ENCODE results near the gene TRIB2. TPM values are rescaled to one million over a fixed set of nuclear protein-coding genes. Genes with fewer than 3 reads are reported as not detected.

Gene TRIB2
- total and polyA plus RNA-seq, 4 donors, result 6.7 to 27.8 (median 12.3) TPM

GRCh38 chr2:12715258-12716031 lies 1.3 kb upstream of the TRIB2 start:
- WGBS, result 44% methylated on average over 14 of the region's 14 CpGs
- Histone ChIP-seq H3K36me3 (ENCODE audit: control insufficient read depth in 4 of 4, insufficient read depth in 3 of 4, low read depth in 1 of 4, low read length in 3 of 4) (no peaks in the 10 kb centered on the region), H3K27me3 (ENCODE audit: control insufficient read depth in 4 of 4, insufficient read depth in 4 of 4, low read length in 3 of 4) (no peaks in the 10 kb centered on the region), H3K4me1 (ENCODE audit: control insufficient read depth in 4 of 4, insufficient read depth in 4 of 4, low read length in 3 of 4) (peaks cover 3 to 19% (median 12%) of the 10 kb centered on the region in 4 donors), H3K27ac (ENCODE audit: low read depth in 1 of 2, low read length in 2 of 2) (peak overlapping the region; percentile 93 to 96), H3K4me3 (ENCODE audit: low read depth in 1 of 3, low read length in 3 of 3) (peak overlapping the region in 2 of 3 donors; percentile 67 to 88), H3K9me3 (ENCODE audit: control insufficient read depth in 4 of 4, low read length in 3 of 4) (no peaks in the 10 kb centered on the region), H3K9ac (ENCODE audit: low read depth in 1 of 2, low read length in 2 of 2) (no peak overlapping the region)
- DNase-seq (ENCODE audit: low spot score), result no peak
- TF ChIP-seq FOXA2 (IDR thresholded peaks at IDR 0.05), result no peak
- TF ChIP-seq CTCF (IDR thresholded peaks at IDR 0.05; ENCODE audit: low read depth, low read length, missing input control), result peak; percentile 11
- TF ChIP-seq NR2F2 (IDR thresholded peaks at IDR 0.05), result peak; percentile 78

DNA sequence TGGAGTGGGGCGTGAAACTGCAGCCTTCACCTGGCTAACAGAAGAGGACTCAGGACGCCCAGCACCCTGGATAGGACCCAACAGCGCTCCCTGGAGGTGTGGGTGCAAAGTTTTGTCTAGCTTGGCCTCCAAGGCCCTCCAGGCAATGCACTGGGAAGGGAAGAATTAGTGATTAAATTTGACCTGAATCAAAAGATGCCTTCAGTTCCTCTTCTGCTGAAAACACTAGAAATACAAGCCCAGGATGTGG lies 779 bp upstream of the TRIB2 start:
- TF ChIP-seq HNF4A (conservative IDR thresholded peaks at IDR 0.05) (peak in 1 of 2 donors; percentile 8), NR2F2 (IDR thresholded peaks at IDR 0.05) (peak; percentile 59), HNF4G (IDR thresholded peaks at IDR 0.05) (no peak), TAF1 (conservative IDR thresholded peaks at IDR 0.05) (no peak), ATF3 (IDR thresholded peaks at IDR 0.05) (peak; percentile 36), MAX (IDR thresholded peaks at IDR 0.05) (peak; percentile 17), SP1 (IDR thresholded peaks at IDR 0.05) (peak; percentile 17), ZBTB33 (IDR thresholded peaks at IDR 0.05) (no peak), GABPA (IDR thresholded peaks at IDR 0.05 in 1 of 2, conservative IDR thresholded peaks at IDR 0.05 in 1 of 2) (no peak), CTCF (IDR thresholded peaks at IDR 0.05; ENCODE audit: low read depth, low read length, missing input control) (peak; percentile 61), REST (IDR thresholded peaks at IDR 0.05) (no peak), RAD21 (IDR thresholded peaks at IDR 0.05) (peak; percentile 71 to 79)
- under 1% methylated on average over 3 of the region's 3 CpGs for WGBS
- peak; percentile 82 for DNase-seq (ENCODE audit: low spot score)
- no peaks in the 10 kb centered on the region for H3K9me3 ChIP-seq (ENCODE audit: control insufficient read depth in 4 of 4, low read length in 3 of 4)
- H3K4me3 ChIP-seq (ENCODE audit: low read depth in 1 of 3, low read length in 3 of 3), result peak overlapping the region; percentile 67 to 88 (median 73)
- no peaks in the 10 kb centered on the region for H3K36me3 ChIP-seq (ENCODE audit: control insufficient read depth in 4 of 4, insufficient read depth in 3 of 4, low read depth in 1 of 4, low read length in 3 of 4)
- no peaks in the 10 kb centered on the region for H3K27me3 ChIP-seq (ENCODE audit: control insufficient read depth in 4 of 4, insufficient read depth in 4 of 4, low read length in 3 of 4)
- H3K27ac ChIP-seq (ENCODE audit: low read depth in 1 of 2, low read length in 2 of 2), result peak overlapping the region; percentile 93 to 96
- peak overlapping the region; percentile 78 to 79 for H3K9ac ChIP-seq (ENCODE audit: low read depth in 1 of 2, low read length in 2 of 2)
- H3K4me1 ChIP-seq (ENCODE audit: control insufficient read depth in 4 of 4, insufficient read depth in 4 of 4, low read length in 3 of 4), result peaks cover 3 to 19% (median 12%) of the 10 kb centered on the region in 4 donors

Measured in liver (tissue), 9 donors.